Measurements from ENCODE around the gene TEX35. TPM values are rescaled to one million over a fixed set of nuclear protein-coding genes. Genes with fewer than 3 reads are reported as not detected.

The TEX35 gene
- total and polyA plus RNA-seq, 10 of the 15 experiments (the other 5 are each of a cell fraction or from before 2014, with no cell fraction given), result not detected

DNA sequence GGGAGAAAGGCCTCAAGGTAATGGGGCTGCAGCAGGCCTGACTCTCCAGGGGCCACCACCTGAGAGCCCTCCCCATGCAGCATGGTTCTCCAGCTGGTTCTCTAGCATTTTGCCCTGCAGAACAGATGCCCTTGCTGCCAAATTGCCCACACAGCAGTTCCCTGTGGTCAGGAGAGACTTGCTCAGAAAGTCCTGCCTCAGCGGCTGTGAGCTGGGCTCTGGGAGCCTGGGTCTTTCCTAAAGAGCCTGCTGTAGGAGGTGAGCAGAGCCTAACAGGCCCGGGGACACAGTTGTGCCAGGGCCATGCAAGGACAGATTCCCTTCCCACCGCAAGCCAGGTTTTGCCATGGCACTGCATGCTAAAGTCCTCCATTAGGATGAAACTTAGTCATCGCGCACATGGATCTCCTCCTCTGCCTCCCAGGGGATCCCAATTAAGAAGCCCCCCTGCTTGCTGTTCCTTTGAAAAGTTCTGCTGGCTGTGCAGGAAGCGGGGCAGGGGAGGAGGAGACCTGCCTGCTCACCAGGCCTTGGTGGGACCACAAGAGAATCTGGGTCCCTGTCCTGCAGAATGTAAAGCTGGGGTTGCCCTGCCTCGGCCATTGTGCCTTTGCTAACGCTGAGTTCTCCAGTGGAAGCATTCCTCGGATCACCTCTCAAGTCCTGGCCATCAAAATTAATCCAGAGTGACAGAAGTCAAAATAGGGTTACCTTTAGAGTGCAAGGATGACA lies 21.4 kb downstream of the TEX35 start:
- H3K27me3 ChIP-seq (replicated peaks in 1 of 2; ENCODE audit: control insufficient read depth in 2 of 2, insufficient read depth in 2 of 2, low read length in 1 of 2), result no peaks in the 10 kb centered on the region; a peak in 1 of 4 replicates
- in situ Hi-C loops (cut with MboI) (loop anchor here (5.0 to 25.0 kb wide), 3 partner anchors 228 to 833 kb away; partner anchors contain the start of gene AXDND1), intact Hi-C loops (cut with micrococcal nuclease; ENCODE audit: unreplicated experiment) (no loop called here)
- no peak overlapping the region for H3K27ac ChIP-seq (ENCODE audit: control insufficient read depth, insufficient read depth)
- ChIA-PET RAD21 (ENCODE audit: unreplicated experiment) (interaction anchor here (0.5 to 2.9 kb wide), 2 partner anchors 218 to 469 kb away, joined by 3 to 39 read pairs; no protein-coding TSS in a partner anchor), POLR2A (no interaction called here), CTCF (interaction anchor here (0.6 to 4.8 kb wide), 5 partner anchors 74 to 473 kb away, joined by 3 to 59 read pairs (median 5); no protein-coding TSS in a partner anchor), SMC1A (ENCODE audit: uncharacterized antibody, unreplicated experiment) (interaction anchor here (0.8 to 3.5 kb wide), 3 partner anchors 219 to 471 kb away, joined by 3 to 20 read pairs (median 4); no protein-coding TSS in a partner anchor)
- H3K4me3 ChIP-seq, result no peak overlapping the region
- no peak overlapping the region for H2AFZ ChIP-seq (ENCODE audit: control insufficient read depth, low read depth, low read length)
- WGBS (ENCODE audit: insufficient coverage, insufficient replicate concordance, low lambda C conversion rate, missing lambda C conversion rate), result 51% methylated on average over 9 of the region's 9 CpGs
- no peaks in the 10 kb centered on the region for H3K79me2 ChIP-seq (ENCODE audit: control insufficient read depth, insufficient read depth, low read length)
- H3K9me3 ChIP-seq (replicated peaks; ENCODE audit: control insufficient read depth, insufficient read depth, low read length), result no peaks in the 10 kb centered on the region
- no peaks in the 10 kb centered on the region for H3K4me1 ChIP-seq (ENCODE audit: control insufficient read depth, insufficient read depth, low read length)
- FAIRE-seq (no peak), DNase-seq (ENCODE audit: low read depth, low spot score) (no peak), ATAC-seq (no peak)
- no peak overlapping the region for H3K9ac ChIP-seq (ENCODE audit: control insufficient read depth, insufficient read depth, low read length)
- BruUV-seq (replicated peaks), result no TSS peak
- H3K36me3 ChIP-seq (ENCODE audit: control insufficient read depth in 2 of 2, insufficient read depth in 2 of 2, low read length in 1 of 2), result no peaks in the 10 kb centered on the region
- no peak overlapping the region for H3K4me2 ChIP-seq (ENCODE audit: control insufficient read depth, insufficient read depth)
- H4K20me1 ChIP-seq (ENCODE audit: control insufficient read depth, insufficient read depth), result no peaks in the 10 kb centered on the region
- TF ChIP-seq NR2F1 (conservative IDR thresholded peaks at IDR 0.05), result no peak
- TF ChIP-seq GATAD2B (conservative IDR thresholded peaks at IDR 0.05; ENCODE audit: low read depth), result no peak
- TF ChIP-seq, protein P1, sequence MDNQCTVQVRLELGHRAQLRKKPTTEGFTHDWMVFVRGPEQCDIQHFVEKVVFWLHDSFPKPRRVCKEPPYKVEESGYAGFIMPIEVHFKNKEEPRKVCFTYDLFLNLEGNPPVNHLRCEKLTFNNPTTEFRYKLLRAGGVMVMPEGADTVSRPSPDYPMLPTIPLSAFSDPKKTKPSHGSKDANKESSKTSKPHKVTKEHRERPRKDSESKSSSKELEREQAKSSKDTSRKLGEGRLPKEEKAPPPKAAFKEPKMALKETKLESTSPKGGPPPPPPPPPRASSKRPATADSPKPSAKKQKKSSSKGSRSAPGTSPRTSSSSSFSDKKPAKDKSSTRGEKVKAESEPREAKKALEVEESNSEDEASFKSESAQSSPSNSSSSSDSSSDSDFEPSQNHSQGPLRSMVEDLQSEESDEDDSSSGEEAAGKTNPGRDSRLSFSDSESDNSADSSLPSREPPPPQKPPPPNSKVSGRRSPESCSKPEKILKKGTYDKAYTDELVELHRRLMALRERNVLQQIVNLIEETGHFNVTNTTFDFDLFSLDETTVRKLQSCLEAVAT (IDR thresholded peaks at IDR 0.05), result no peak
- no peak for TF ChIP-seq SUPT20H (IDR thresholded peaks at IDR 0.05; ENCODE audit: borderline replicate concordance, control insufficient read depth, low read depth, low read length)
- TF ChIP-seq, protein P2, sequence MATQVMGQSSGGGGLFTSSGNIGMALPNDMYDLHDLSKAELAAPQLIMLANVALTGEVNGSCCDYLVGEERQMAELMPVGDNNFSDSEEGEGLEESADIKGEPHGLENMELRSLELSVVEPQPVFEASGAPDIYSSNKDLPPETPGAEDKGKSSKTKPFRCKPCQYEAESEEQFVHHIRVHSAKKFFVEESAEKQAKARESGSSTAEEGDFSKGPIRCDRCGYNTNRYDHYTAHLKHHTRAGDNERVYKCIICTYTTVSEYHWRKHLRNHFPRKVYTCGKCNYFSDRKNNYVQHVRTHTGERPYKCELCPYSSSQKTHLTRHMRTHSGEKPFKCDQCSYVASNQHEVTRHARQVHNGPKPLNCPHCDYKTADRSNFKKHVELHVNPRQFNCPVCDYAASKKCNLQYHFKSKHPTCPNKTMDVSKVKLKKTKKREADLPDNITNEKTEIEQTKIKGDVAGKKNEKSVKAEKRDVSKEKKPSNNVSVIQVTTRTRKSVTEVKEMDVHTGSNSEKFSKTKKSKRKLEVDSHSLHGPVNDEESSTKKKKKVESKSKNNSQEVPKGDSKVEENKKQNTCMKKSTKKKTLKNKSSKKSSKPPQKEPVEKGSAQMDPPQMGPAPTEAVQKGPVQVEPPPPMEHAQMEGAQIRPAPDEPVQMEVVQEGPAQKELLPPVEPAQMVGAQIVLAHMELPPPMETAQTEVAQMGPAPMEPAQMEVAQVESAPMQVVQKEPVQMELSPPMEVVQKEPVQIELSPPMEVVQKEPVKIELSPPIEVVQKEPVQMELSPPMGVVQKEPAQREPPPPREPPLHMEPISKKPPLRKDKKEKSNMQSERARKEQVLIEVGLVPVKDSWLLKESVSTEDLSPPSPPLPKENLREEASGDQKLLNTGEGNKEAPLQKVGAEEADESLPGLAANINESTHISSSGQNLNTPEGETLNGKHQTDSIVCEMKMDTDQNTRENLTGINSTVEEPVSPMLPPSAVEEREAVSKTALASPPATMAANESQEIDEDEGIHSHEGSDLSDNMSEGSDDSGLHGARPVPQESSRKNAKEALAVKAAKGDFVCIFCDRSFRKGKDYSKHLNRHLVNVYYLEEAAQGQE (IDR thresholded peaks at IDR 0.05; ENCODE audit: low read depth, low read length), result no peak
- no peak for TF ChIP-seq CBFB (IDR thresholded peaks at IDR 0.05; ENCODE audit: low read depth)
- no peak for TF ChIP-seq SREBF2 (IDR thresholded peaks at IDR 0.05; ENCODE audit: low read length)
- TF ChIP-seq, protein P3, sequence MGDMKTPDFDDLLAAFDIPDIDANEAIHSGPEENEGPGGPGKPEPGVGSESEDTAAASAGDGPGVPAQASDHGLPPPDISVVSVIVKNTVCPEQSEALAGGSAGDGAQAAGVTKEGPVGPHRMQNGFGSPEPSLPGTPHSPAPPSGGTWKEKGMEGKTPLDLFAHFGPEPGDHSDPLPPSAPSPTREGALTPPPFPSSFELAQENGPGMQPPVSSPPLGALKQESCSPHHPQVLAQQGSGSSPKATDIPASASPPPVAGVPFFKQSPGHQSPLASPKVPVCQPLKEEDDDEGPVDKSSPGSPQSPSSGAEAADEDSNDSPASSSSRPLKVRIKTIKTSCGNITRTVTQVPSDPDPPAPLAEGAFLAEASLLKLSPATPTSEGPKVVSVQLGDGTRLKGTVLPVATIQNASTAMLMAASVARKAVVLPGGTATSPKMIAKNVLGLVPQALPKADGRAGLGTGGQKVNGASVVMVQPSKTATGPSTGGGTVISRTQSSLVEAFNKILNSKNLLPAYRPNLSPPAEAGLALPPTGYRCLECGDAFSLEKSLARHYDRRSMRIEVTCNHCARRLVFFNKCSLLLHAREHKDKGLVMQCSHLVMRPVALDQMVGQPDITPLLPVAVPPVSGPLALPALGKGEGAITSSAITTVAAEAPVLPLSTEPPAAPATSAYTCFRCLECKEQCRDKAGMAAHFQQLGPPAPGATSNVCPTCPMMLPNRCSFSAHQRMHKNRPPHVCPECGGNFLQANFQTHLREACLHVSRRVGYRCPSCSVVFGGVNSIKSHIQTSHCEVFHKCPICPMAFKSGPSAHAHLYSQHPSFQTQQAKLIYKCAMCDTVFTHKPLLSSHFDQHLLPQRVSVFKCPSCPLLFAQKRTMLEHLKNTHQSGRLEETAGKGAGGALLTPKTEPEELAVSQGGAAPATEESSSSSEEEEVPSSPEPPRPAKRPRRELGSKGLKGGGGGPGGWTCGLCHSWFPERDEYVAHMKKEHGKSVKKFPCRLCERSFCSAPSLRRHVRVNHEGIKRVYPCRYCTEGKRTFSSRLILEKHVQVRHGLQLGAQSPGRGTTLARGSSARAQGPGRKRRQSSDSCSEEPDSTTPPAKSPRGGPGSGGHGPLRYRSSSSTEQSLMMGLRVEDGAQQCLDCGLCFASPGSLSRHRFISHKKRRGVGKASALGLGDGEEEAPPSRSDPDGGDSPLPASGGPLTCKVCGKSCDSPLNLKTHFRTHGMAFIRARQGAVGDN (IDR thresholded peaks at IDR 0.05), result no peak
- no peak for TF ChIP-seq SRF (IDR thresholded peaks at IDR 0.05; ENCODE audit: low read depth in 2 of 2, low read length in 2 of 2)
- TF ChIP-seq, protein P4, sequence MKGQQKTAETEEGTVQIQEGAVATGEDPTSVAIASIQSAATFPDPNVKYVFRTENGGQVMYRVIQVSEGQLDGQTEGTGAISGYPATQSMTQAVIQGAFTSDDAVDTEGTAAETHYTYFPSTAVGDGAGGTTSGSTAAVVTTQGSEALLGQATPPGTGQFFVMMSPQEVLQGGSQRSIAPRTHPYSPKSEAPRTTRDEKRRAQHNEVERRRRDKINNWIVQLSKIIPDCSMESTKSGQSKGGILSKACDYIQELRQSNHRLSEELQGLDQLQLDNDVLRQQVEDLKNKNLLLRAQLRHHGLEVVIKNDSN (IDR thresholded peaks at IDR 0.05; ENCODE audit: borderline replicate concordance, extremely low read length, insufficient read depth, low read depth, low read length), result no peak
- no peak for TF ChIP-seq MTA2 (IDR thresholded peaks at IDR 0.05; ENCODE audit: low read depth)
- no peak for TF ChIP-seq FOXK2 (IDR thresholded peaks at IDR 0.05)

All from GM12878 (cell line).